Fibroblast of villous mesenchyme (primary cell): ENCODE results near the gene DHCR7. TPM values are rescaled to one million over a fixed set of nuclear protein-coding genes. Genes with fewer than 3 reads are reported as not detected.

Source experiments
- DNase-seq: peaks from one replicate; pipeline ENCODE4 v3.0.0-alpha.2; 2010; ENCODE audit warnings: low read depth
- H3K4me3 ChIP-seq: 2 replicates; pipeline ENCODE4 v1.5.1; 2011; ENCODE audit warnings: low read depth, mild to moderate bottlenecking, low read length
- total RNA-seq: library from RNA; depleted of rRNA; stranded (reverse); fragments of >200 nt; gene quantifications from 2 replicates; pipeline ENCODE4 v1.2.3, GENCODE V29; 2012
- TF ChIP-seq, protein P1 (sequence below): IDR thresholded peaks from 2 replicates; pipeline ENCODE4 v1.5.1; 2012; ENCODE audit warnings: low read depth, mild to moderate bottlenecking, low read length; ENCODE audit not compliant: insufficient read depth

Gene DHCR7
- total RNA-seq, 1 donor: 94.1 TPM

DNA sequence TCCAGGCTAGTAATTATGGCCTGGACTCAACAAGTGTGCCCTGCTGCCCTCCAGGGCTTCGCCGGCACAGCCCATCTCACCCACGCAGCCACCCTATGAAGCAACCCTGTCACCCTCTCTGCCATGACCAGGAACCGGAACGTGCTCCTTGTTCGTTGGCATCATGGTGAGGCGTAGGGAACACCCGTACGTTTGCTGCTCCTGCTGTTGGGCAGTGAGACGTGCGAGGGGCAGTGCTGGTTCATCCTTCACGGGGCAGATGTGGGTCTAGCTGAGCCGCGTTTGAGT is 25.5 kb upstream of the DHCR7 start:
- no peak overlapping the region for H3K4me3 ChIP-seq
- no peak for DNase-seq
- TF ChIP-seq, protein P1, sequence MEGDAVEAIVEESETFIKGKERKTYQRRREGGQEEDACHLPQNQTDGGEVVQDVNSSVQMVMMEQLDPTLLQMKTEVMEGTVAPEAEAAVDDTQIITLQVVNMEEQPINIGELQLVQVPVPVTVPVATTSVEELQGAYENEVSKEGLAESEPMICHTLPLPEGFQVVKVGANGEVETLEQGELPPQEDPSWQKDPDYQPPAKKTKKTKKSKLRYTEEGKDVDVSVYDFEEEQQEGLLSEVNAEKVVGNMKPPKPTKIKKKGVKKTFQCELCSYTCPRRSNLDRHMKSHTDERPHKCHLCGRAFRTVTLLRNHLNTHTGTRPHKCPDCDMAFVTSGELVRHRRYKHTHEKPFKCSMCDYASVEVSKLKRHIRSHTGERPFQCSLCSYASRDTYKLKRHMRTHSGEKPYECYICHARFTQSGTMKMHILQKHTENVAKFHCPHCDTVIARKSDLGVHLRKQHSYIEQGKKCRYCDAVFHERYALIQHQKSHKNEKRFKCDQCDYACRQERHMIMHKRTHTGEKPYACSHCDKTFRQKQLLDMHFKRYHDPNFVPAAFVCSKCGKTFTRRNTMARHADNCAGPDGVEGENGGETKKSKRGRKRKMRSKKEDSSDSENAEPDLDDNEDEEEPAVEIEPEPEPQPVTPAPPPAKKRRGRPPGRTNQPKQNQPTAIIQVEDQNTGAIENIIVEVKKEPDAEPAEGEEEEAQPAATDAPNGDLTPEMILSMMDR: no peak

DNA sequence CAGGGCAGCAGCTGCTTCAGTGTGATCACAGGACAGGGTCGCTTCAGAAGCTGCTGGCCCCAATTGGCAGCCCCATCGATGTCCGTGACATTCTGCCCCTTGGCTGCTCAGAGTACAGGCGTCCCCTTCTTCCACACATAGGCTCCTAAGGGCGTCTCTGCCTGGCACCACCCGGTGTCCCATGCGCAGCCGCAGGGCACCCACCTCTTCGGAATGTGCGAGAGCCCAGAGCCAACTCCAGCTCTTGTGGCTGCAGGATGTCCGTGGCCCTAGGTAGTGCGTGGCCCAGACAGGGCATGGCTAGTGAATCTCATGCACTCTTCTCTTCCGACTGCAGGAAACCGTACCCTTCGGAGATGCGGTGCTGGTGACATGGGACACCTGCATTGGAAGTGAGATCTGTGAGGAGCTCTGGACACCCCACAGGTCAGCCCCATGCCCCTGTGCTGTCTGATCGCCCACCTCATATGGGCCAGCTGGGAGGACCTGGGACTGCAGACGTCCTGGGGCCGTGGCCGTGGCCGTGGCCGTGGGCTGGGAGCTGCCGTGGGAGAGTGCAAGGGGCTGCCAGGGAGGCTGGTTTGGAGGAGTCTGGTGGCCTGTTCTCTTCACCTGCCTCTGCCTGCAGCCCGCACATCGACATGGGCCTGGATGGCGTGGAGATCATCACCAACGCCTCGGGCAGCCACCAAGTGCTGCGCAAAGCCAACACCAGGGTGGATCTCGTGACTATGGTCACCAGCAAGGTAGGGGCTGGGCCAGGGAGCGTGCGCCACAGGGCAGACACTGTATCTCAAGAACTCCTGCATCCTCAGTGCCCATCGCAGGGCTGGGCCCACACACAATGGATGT is 25.0 kb upstream of the DHCR7 start:
- TF ChIP-seq, protein P1: no peak
- H3K4me3 ChIP-seq: no peak overlapping the region
- no peak for DNase-seq

GRCh38 chr11:71472357-71472885 is 24.2 kb upstream of the DHCR7 start:
- TF ChIP-seq, protein P1: no peak
- DNase-seq: no peak
- no peak overlapping the region for H3K4me3 ChIP-seq

GRCh38 chr11:71470946-71471345 is 22.8 kb upstream of the DHCR7 start:
- no peak for DNase-seq
- TF ChIP-seq, protein P1: no peak
- no peak overlapping the region for H3K4me3 ChIP-seq

DNA sequence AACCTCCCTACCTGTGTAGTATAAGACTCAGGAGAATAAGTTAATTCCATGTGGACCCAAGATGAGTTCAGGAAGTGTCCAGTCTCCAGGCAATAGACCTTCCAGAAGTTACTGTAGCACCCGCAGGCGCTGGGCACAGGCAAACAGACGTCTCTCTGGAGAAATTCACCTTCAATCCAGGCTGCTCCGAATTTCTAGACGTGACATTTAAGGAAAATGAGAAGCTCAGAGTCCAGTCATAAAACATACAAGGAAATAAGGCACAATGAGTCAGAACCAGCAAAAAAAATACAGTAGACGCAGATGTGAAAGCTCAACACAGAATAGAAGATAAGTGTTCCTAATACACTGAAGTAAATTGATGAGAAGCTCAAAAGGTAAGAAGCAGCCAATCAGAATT is 19.0 kb upstream of the DHCR7 start:
- DNase-seq: no peak
- TF ChIP-seq, protein P1: no peak
- no peak overlapping the region for H3K4me3 ChIP-seq

GRCh38 chr11:71466358-71466757 is 18.2 kb upstream of the DHCR7 start:
- TF ChIP-seq, protein P1: no peak
- H3K4me3 ChIP-seq: no peak overlapping the region
- DNase-seq: no peak
